IMR-90 (cell line): ENCODE measurements around the gene LRPAP1.
"Not testable (repeated sequence)": the region's sequence is repeated elsewhere in the genome, so short reads cannot be mapped to it uniquely, and the experiment has no call there.

Source experiments
- CEBPB ChIP-seq: IDR thresholded peaks from 2 replicates; pipeline ENCODE4 v1.6.1; 2012; ENCODE audit warnings: low read depth, low read length, improper control_type of control experiment
- CHD1 ChIP-seq: IDR thresholded peaks from 2 replicates; pipeline ENCODE4 v1.6.1; 2012; ENCODE audit warnings: low read depth, low read length, improper control_type of control experiment
- CTCF ChIP-seq: conservative IDR thresholded peaks from 2 replicates; pipeline ENCODE4 v1.5.1; 2012; ENCODE audit warnings: mild to moderate bottlenecking, low read depth, low read length, improper control_type of control experiment
- MAFK ChIP-seq: IDR thresholded peaks from 2 replicates; pipeline ENCODE4 v1.6.1; 2012; ENCODE audit warnings: low read depth, low read length, improper control_type of control experiment
- POLR2A ChIP-seq: IDR thresholded peaks from 2 replicates; pipeline ENCODE4 v1.6.1; 2012; ENCODE audit warnings: mild to moderate bottlenecking, low read depth, low read length
- RAD21 ChIP-seq: IDR thresholded peaks from 2 replicates; pipeline ENCODE4 v1.6.1; 2012; ENCODE audit warnings: low read length, improper control_type of control experiment
- SMC3 ChIP-seq: fragments of 150-350 bp; IDR thresholded peaks from 2 replicates; pipeline ENCODE4 v1.6.1; 2016; ENCODE audit warnings: low read depth, mild to moderate bottlenecking, antibody characterized with exemption, low read length, moderate library complexity
- USF2 ChIP-seq: fragments of 150-350 bp; IDR thresholded peaks from 2 replicates; pipeline ENCODE4 v1.6.1; 2017; ENCODE audit warnings: mild to moderate bottlenecking, antibody characterized with exemption, low read length, low read depth

- not testable (repeated sequence) for TF ChIP-seq CTCF, CHD1, POLR2A, MAFK, USF2, RAD21, CEBPB, SMC3
Observed at GRCh38 chr4:3538906-3539305, 6.7 kb upstream of the LRPAP1 start.
